ENCODE data around the gene EIF2D. TPM values are rescaled to one million over a fixed set of nuclear protein-coding genes. Genes with fewer than 3 reads are reported as not detected.
"Not testable (repeated sequence)": the region's sequence is repeated elsewhere in the genome, so short reads cannot be mapped to it uniquely, and the experiment has no call there.

EIF2D gene
- total and polyA plus RNA-seq, 7 experiments from 2014 or later: 33.5 to 73.0 (median 53.4) TPM

DNA sequence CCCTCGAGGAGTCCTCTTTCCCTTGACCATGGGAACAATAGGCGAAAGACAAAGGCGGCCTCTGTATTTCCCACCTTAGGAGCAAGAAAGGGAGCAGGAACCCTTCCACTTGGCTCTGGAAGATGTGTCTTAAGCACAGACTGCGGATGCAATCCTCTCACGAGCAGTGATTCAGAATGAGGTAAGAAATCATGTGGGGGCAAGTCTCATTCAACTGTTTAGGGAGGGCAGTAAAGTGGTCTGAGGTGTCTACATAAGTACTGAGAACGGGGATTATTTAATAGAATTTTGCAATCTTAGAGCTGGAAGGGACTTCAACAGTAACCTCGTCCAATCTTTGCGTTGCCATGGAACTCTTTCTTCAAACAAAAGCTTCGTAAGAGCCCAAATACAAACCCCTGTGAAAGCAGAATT lies 21.4 kb upstream of the EIF2D start:
- Mint-ChIP-seq H3K27me3 (peaks cover 7 to 14% (median 9%) of the 10 kb centered on the region in 5 donors), H3K27ac (peak overlapping the region in 1 of 9 donors; percentile 72), H3K9me3 (no peaks in the 10 kb centered on the region), H3K4me3 (peak overlapping the region in 7 of 10 donors; percentile 37 to 90 (median 50)), H3K36me3 (no peaks in the 10 kb centered on the region), H3K4me1 (peaks cover 14 to 29% (median 18%) of the 10 kb centered on the region in 7 donors)
- no peaks in the 10 kb centered on the region for H3K36me3 ChIP-seq (ENCODE audit: control insufficient read depth in 2 of 3, insufficient read depth in 3 of 3, low read length in 3 of 3)
- intact Hi-C loops (cut with micrococcal nuclease): loop anchor here (1.0 to 10.0 kb wide), 11 partner anchors 31 to 1121 kb away; partner anchors contain the start of gene CD46 (in 1 of the 2)
- no peaks in the 10 kb centered on the region for H3K27me3 ChIP-seq (ENCODE audit: control insufficient read depth in 2 of 2, insufficient read depth in 2 of 2, low read length in 2 of 2)
- H3K4me3 ChIP-seq (ENCODE audit: low read length): no peak overlapping the region
- no peak overlapping the region for H3K27ac ChIP-seq (ENCODE audit: low read depth, low read length)
- H3K9me3 ChIP-seq (ENCODE audit: control insufficient read depth in 2 of 3, low read length in 3 of 3): no peaks in the 10 kb centered on the region
- ATAC-seq (no peak), DNase-seq (no peak)
- H3K4me1 ChIP-seq (ENCODE audit: control insufficient read depth in 2 of 2, insufficient read depth in 2 of 2, low read length in 2 of 2): peaks cover 8 to 16% of the 10 kb centered on the region in 2 donors
- POLR2A ChIA-PET: no interaction called here
- CTCF ChIA-PET: interaction anchor here (0.7 to 4.2 kb wide), 7 partner anchors 21 to 693 kb away, joined by 3 to 53 read pairs (median 4); partner anchors contain the start of gene MAPKAPK2

DNA sequence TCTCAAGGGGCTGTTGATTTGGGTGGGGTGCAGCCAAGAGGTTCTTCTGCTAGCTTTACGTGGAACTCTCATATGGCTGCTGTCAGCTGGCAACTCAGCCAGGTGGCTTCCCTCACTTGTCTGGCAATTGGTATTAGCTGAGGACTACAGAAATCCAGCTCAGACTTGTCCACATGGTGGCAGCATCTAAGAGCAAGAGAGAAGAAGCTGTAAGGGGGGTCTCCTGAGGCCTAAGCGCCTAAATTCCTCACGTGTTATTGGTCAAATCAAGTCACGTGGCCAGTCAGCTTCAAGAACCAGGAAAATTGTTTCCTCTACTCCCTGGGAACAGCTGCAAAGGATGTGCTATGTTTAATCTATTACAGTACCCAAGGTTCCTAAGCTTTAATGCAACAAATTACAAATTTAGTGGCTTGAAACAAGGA lies 18.8 kb upstream of the EIF2D start:
- Mint-ChIP-seq H3K9me3 (no peaks in the 10 kb centered on the region), H3K4me1 (peaks cover 8 to 15% (median 12%) of the 10 kb centered on the region in 7 donors), H3K36me3 (no peaks in the 10 kb centered on the region), H3K27me3 (peaks cover 7 to 23% (median 9%) of the 10 kb centered on the region in 5 donors), H3K27ac (no peak overlapping the region), H3K4me3 (no peak overlapping the region)
- intact Hi-C loops (cut with micrococcal nuclease): loop anchor here (5.0 to 10.0 kb wide), 4 partner anchors 96 to 1124 kb away; partner anchors contain the start of gene CD46 (in 1 of the 2)
- Histone ChIP-seq H3K36me3 (ENCODE audit: control insufficient read depth in 2 of 3, insufficient read depth in 3 of 3, low read length in 3 of 3) (no peaks in the 10 kb centered on the region), H3K4me3 (ENCODE audit: low read length) (no peak overlapping the region), H3K27me3 (ENCODE audit: control insufficient read depth in 2 of 2, insufficient read depth in 2 of 2, low read length in 2 of 2) (no peaks in the 10 kb centered on the region), H3K27ac (ENCODE audit: low read depth, low read length) (no peak overlapping the region), H3K4me1 (ENCODE audit: control insufficient read depth in 2 of 2, insufficient read depth in 2 of 2, low read length in 2 of 2) (peaks cover 8 to 15% of the 10 kb centered on the region in 2 donors), H3K9me3 (ENCODE audit: control insufficient read depth in 2 of 3, low read length in 3 of 3) (no peaks in the 10 kb centered on the region)
- no peak for ATAC-seq
- DNase-seq: no peak
- ChIA-PET POLR2A (no interaction called here), CTCF (interaction anchor here (0.7 to 1.5 kb wide), 9 partner anchors 9 to 351 kb away, joined by 3 to 24 read pairs (median 4); no protein-coding TSS in a partner anchor)

DNA sequence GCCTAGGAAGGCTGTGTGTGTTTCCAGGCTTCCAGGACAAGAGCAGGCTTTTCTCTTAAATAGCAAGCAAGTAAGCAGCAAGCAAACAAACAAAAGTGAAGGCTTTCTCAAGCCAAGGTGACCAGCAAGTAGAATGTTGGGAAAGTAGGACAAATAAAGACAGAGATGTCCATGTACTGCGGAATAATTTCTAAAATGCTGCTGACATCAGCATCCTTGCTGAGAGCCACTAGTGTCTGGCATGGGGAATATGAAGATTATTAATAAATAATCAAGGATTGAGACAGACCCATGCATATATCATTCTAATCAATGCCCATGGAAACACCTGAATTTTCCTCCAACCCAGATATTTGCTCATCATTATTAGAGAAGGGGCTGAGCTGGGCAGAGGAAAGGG lies 16.7 kb upstream of the EIF2D start:
- no peak for DNase-seq
- ChIA-PET CTCF (interaction anchor here (0.6 to 1.0 kb wide), 2 partner anchors 341 to 352 kb away, joined by 3 read pairs; no protein-coding TSS in a partner anchor), POLR2A (interaction anchor here (0.8 kb wide), 1 partner anchor 18 kb away, joined by 5 read pairs; no protein-coding TSS in a partner anchor)
- no peak for ATAC-seq
- no peaks in the 10 kb centered on the region for H3K36me3 ChIP-seq (ENCODE audit: control insufficient read depth in 2 of 3, insufficient read depth in 3 of 3, low read length in 3 of 3)
- no peaks in the 10 kb centered on the region for H3K4me1 ChIP-seq (ENCODE audit: control insufficient read depth in 2 of 2, insufficient read depth in 2 of 2, low read length in 2 of 2)
- no peaks in the 10 kb centered on the region for H3K27me3 ChIP-seq (ENCODE audit: control insufficient read depth in 2 of 2, insufficient read depth in 2 of 2, low read length in 2 of 2)
- no peaks in the 10 kb centered on the region for H3K9me3 ChIP-seq (ENCODE audit: control insufficient read depth in 2 of 3, low read length in 3 of 3)
- Mint-ChIP-seq H3K9me3 (peaks cover 0 to 3% (median 0%) of the 10 kb centered on the region in 11 donors), H3K4me3 (no peak overlapping the region), H3K36me3 (no peaks in the 10 kb centered on the region), H3K4me1 (no peaks in the 10 kb centered on the region), H3K27ac (no peak overlapping the region), H3K27me3 (peaks cover 7 to 32% (median 9%) of the 10 kb centered on the region in 5 donors)
- H3K4me3 ChIP-seq (ENCODE audit: low read length): no peak overlapping the region
- no peak overlapping the region for H3K27ac ChIP-seq (ENCODE audit: low read depth, low read length)
- intact Hi-C loops (cut with micrococcal nuclease): no loop called here

- H3K4me1 ChIP-seq (ENCODE audit: control insufficient read depth in 2 of 2, insufficient read depth in 2 of 2, low read length in 2 of 2); DNase-seq; CTCF ChIA-PET; H3K36me3 ChIP-seq (ENCODE audit: control insufficient read depth in 2 of 3, insufficient read depth in 3 of 3, low read length in 3 of 3); H3K4me3 Mint-ChIP-seq; POLR2A ChIA-PET; H3K27me3 ChIP-seq (ENCODE audit: control insufficient read depth in 2 of 2, insufficient read depth in 2 of 2, low read length in 2 of 2); H3K9me3 Mint-ChIP-seq; H3K4me1 Mint-ChIP-seq; H3K4me3 ChIP-seq (ENCODE audit: low read length); H3K27ac ChIP-seq (ENCODE audit: low read depth, low read length); intact Hi-C loops (cut with micrococcal nuclease); H3K36me3 Mint-ChIP-seq; H3K27ac Mint-ChIP-seq; ATAC-seq; H3K9me3 ChIP-seq (ENCODE audit: control insufficient read depth in 2 of 3, low read length in 3 of 3): not testable (repeated sequence)
- peaks cover 0 to 38% (median 6%) of the 10 kb centered on the region in 5 donors for H3K27me3 Mint-ChIP-seq
Observed at GRCh38 chr1:206626396-206626795, 14.1 kb upstream of the EIF2D start.

DNA sequence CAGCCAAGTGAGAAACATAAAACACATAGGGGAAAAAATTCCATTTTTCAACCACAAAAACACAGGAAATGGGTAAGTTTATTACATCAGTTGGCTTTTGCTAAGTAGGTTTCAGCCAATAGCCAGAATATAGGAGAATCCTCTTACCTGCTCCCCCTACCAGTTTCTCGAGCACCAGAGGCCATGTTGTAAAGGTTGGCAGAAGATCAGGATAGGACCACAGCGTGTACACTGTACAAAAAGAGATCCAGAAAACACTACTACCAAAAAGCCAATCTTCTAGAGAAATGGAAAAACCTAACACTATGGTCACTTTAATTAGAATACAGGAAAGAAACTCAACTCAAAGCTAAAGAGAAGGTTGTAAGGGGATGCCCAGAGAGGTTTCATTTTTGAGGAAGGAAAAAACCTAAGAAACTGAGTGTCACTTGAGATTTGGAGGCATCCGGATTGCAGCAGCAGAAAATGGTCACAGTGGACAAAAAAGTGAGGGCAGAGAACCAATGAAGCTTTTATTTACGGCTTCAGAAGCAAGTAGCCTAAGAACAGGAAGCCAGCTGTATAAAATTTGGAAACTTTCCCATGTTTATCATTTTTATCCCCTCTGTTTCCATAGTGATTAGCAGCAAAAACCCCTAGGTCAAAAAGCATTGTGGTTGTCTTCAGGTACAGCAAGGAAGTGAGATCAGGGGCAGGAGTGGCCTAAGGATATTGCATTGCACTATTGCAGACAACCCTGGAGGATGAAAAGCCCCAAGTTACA lies 2.9 kb downstream of the EIF2D start:
- Histone ChIP-seq H3K4me1 (ENCODE audit: control insufficient read depth in 2 of 2, insufficient read depth in 2 of 2, low read length in 2 of 2) (peaks cover 8 to 10% of the 10 kb centered on the region in 2 donors), H3K36me3 (ENCODE audit: control insufficient read depth in 2 of 3, insufficient read depth in 3 of 3, low read length in 3 of 3) (peaks cover 9 to 50% (median 11%) of the 10 kb centered on the region in 3 experiments), H3K9me3 (ENCODE audit: control insufficient read depth in 2 of 3, low read length in 3 of 3) (no peaks in the 10 kb centered on the region), H3K27me3 (ENCODE audit: control insufficient read depth in 2 of 2, insufficient read depth in 2 of 2, low read length in 2 of 2) (no peaks in the 10 kb centered on the region), H3K27ac (ENCODE audit: low read depth, low read length) (no peak overlapping the region), H3K4me3 (ENCODE audit: low read length) (no peak overlapping the region)
- Mint-ChIP-seq H3K36me3 (peaks cover 0 to 34% (median 17%) of the 10 kb centered on the region in 5 donors), H3K4me3 (peak overlapping the region in 5 of 10 donors; percentile 12 to 61 (median 46)), H3K4me1 (peaks cover 7 to 39% (median 30%) of the 10 kb centered on the region in 7 donors), H3K27me3 (no peaks in the 10 kb centered on the region), H3K9me3 (no peaks in the 10 kb centered on the region), H3K27ac (peak overlapping the region in 3 of 9 donors; percentile 32 to 82 (median 50))
- ChIA-PET POLR2A (interaction anchor here (0.5 to 1.2 kb wide), 4 partner anchors 14 to 63 kb away, joined by 3 to 4 read pairs (median 3); no protein-coding TSS in a partner anchor), CTCF (interaction anchor here (0.7 to 1.4 kb wide), 7 partner anchors 34 to 309 kb away, joined by 3 to 6 read pairs (median 3); no protein-coding TSS in a partner anchor)
- ATAC-seq (no peak), DNase-seq (no peak)
- intact Hi-C loops (cut with micrococcal nuclease): loop anchor here in 1 of 2 donors (2.0 kb wide), 1 partner anchor 371 kb away; no protein-coding TSS in a partner anchor

GRCh38 chr1:206608108-206608698 lies 4.1 kb downstream of the EIF2D start:
- ATAC-seq: no peak
- Mint-ChIP-seq H3K9me3 (no peaks in the 10 kb centered on the region), H3K36me3 (peaks cover 0 to 38% (median 19%) of the 10 kb centered on the region in 5 donors), H3K27me3 (no peaks in the 10 kb centered on the region), H3K4me3 (peak overlapping the region in 2 of 10 donors; percentile 9 to 41), H3K4me1 (peaks cover 7 to 39% (median 30%) of the 10 kb centered on the region in 7 donors), H3K27ac (peak overlapping the region in 4 of 9 donors; percentile 8 to 60 (median 48))
- peak; percentile 32 to 65 (median 56) for DNase-seq
- POLR2A ChIA-PET: interaction anchor here (0.7 kb wide), 1 partner anchor 13 kb away, joined by 3 read pairs; no protein-coding TSS in a partner anchor
- Histone ChIP-seq H3K36me3 (ENCODE audit: control insufficient read depth in 2 of 3, insufficient read depth in 3 of 3, low read length in 3 of 3) (peaks cover 9 to 61% (median 17%) of the 10 kb centered on the region in 3 experiments), H3K4me1 (ENCODE audit: control insufficient read depth in 2 of 2, insufficient read depth in 2 of 2, low read length in 2 of 2) (peaks cover 8 to 10% of the 10 kb centered on the region in 2 donors), H3K27ac (ENCODE audit: low read depth, low read length) (no peak overlapping the region), H3K27me3 (ENCODE audit: control insufficient read depth in 2 of 2, insufficient read depth in 2 of 2, low read length in 2 of 2) (no peaks in the 10 kb centered on the region), H3K4me3 (ENCODE audit: low read length) (no peak overlapping the region), H3K9me3 (ENCODE audit: control insufficient read depth in 2 of 3, low read length in 3 of 3) (no peaks in the 10 kb centered on the region)
- CTCF ChIA-PET: interaction anchor here (0.6 to 1.3 kb wide), 3 partner anchors 56 to 144 kb away, joined by 3 to 6 read pairs (median 3); no protein-coding TSS in a partner anchor
- intact Hi-C loops (cut with micrococcal nuclease): loop anchor here (1.0 to 2.0 kb wide), 3 partner anchors 56 to 374 kb away; no protein-coding TSS in a partner anchor
